ENCODE measurements around the gene USP5. TPM values are rescaled to one million over a fixed set of nuclear protein-coding genes. Genes with fewer than 3 reads are reported as not detected.

The USP5 gene
- total and polyA plus RNA-seq, 2 experiments from 2014 or later: 73.2 to 96.2 TPM

DNA sequence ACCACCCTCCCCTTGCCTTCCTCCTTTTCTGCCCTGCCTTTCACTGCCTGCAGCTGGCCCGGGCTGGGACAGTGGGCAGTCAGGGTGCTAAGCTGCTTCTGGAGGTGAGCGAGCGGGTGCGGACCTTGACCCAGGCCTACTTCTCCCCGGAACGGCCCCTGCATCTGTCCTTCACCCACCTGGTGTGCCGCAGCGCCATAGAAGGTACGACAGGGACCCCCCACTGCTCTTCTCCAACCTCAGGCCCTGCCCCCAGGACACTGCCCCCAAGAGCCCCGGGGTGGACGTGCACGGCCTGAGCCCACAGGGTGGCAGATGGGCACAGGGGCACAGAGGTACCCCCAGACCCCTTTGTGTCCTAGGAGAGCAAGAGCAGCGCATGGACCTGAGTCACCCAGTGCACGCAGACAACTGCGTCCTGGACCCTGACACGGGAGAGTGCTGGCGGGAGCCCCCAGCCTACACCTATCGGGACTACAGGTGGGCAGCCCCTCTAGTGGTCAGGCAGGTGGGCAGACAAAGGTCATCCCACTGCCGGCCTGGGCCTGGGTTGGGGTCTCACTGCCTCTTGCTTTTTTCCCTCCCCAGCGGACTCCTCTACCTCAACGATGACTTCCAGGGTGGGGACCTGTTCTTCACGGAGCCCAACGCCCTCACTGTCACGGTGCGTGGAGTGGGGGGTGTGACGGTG is 14.4 kb upstream of the USP5 start:
- Histone ChIP-seq H3K4me1 (ENCODE audit: insufficient read depth) (no peaks in the 10 kb centered on the region), H3K9me3 (ENCODE audit: low read depth) (no peaks in the 10 kb centered on the region), H3K9ac (no peak overlapping the region), H3K27ac (no peak overlapping the region), H3K9me2 (ENCODE audit: insufficient read depth) (no peaks in the 10 kb centered on the region), H2AFZ (no peak overlapping the region), H3F3A (ENCODE audit: insufficient read depth) (no peaks in the 10 kb centered on the region; the same call in 1 of the 2 replicates), H3K36me3 (ENCODE audit: low read depth) (peaks cover 8% of the 10 kb centered on the region; the same call in 1 of the 2 replicates), H3K4me2 (ENCODE audit: unreplicated experiment) (no peak overlapping the region), H3K4me3 (no peak overlapping the region), H3K27me3 (replicated peaks; ENCODE audit: insufficient read depth) (no peaks in the 10 kb centered on the region), H3K79me2 (ENCODE audit: insufficient read depth) (no peaks in the 10 kb centered on the region), H4K20me1 (ENCODE audit: insufficient read depth) (no peaks in the 10 kb centered on the region)
- TF ChIP-seq EZH2phosphoT487 (IDR thresholded peaks at IDR 0.05; ENCODE audit: insufficient read depth, low read depth): no peak
- no peak for TF ChIP-seq EZH2 (IDR thresholded peaks at IDR 0.05; ENCODE audit: insufficient read depth, poor library complexity, severe bottlenecking)
- in situ Hi-C loops (cut with MboI): no loop called here
- WGBS, 2 experiments (ENCODE audit: low coverage in 1 of 2, low lambda C conversion rate in 2 of 2, missing lambda C conversion rate in 2 of 2): 93 to 94% methylated on average over 22 to 26 of the region's 26 CpGs
- no peak for DNase-seq

DNA sequence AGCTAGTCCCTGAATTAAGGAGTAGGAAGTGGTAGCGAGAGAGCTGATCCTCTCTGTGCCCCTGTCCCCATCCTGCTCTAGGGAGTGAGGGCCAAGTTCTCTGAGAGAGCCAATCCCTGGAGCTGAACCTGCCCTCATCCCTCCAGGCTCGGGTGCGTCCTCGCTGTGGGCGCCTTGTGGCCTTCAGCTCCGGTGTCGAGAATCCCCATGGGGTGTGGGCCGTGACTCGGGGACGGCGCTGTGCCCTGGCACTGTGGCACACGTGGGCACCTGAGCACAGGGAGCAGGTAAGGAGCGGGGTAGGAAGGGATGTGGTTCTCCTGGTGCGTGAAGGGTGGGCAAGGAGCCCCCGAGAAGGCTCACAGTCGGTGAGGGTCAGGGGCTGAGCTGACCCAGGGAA is 13.1 kb upstream of the USP5 start:
- H3K27me3 ChIP-seq (replicated peaks; ENCODE audit: insufficient read depth): no peaks in the 10 kb centered on the region
- H4K20me1 ChIP-seq (ENCODE audit: insufficient read depth): no peaks in the 10 kb centered on the region
- H3K9me2 ChIP-seq (ENCODE audit: insufficient read depth): no peaks in the 10 kb centered on the region
- H3K4me1 ChIP-seq (ENCODE audit: insufficient read depth): no peaks in the 10 kb centered on the region
- H3K36me3 ChIP-seq (ENCODE audit: low read depth): peaks cover 8% of the 10 kb centered on the region; the same call in 1 of the 2 replicates
- no peaks in the 10 kb centered on the region; the same call in 1 of the 2 replicates for H3F3A ChIP-seq (ENCODE audit: insufficient read depth)
- no peaks in the 10 kb centered on the region for H3K9me3 ChIP-seq (ENCODE audit: low read depth)
- H3K4me3 ChIP-seq: no peak overlapping the region
- 98% methylated on average over 14 to 16 of the region's 16 CpGs for WGBS, 2 experiments (ENCODE audit: low coverage in 1 of 2, low lambda C conversion rate in 2 of 2, missing lambda C conversion rate in 2 of 2)
- no peak for DNase-seq
- H3K4me2 ChIP-seq (ENCODE audit: unreplicated experiment): no peak overlapping the region
- no peak overlapping the region for H2AFZ ChIP-seq
- no peak overlapping the region for H3K9ac ChIP-seq
- in situ Hi-C loops (cut with MboI): no loop called here
- no peak for TF ChIP-seq EZH2phosphoT487 (IDR thresholded peaks at IDR 0.05; ENCODE audit: insufficient read depth, low read depth)
- no peak for TF ChIP-seq EZH2 (IDR thresholded peaks at IDR 0.05; ENCODE audit: insufficient read depth, poor library complexity, severe bottlenecking)
- no peak overlapping the region for H3K27ac ChIP-seq
- H3K79me2 ChIP-seq (ENCODE audit: insufficient read depth): no peaks in the 10 kb centered on the region

DNA sequence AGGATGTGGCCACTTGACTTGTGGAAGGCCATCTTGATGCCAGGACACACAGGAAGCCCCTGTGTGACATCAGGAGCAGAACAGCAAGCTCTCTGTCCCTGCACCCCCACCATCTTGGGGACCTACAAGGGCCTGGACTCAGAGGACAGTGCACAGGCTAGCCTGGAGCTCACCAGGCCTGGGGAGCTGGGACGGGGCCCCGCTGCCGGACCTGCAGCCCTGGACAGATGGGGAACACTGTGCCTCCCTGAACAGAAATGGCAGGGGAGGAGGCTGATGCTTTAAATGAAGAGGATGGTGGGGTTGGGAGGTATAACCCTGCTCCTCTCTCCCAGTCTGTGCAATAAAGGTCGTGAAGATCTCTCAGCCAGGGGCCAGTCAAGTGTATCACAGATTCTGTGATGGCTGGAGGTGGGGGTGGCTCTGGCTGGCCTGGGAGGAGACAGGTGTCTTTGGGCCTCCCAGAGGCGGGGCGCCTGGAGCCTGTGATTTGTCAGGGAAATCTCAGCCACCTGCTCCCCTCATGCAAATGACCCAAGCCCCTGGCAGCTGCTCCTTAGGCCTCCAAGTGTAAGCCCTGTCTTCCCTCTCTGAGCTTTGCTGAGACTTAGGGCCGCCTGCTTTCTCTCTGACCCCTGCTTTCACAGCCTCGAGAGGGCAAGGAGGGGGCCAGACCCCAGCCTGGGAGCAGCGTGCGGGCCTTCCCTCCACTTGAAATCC is 12.3 kb upstream of the USP5 start:
- H3K36me3 ChIP-seq (ENCODE audit: low read depth): peaks cover 3% of the 10 kb centered on the region; the same call in 1 of the 2 replicates
- no peak overlapping the region for H3K9ac ChIP-seq
- H3K27ac ChIP-seq: no peak overlapping the region
- no peaks in the 10 kb centered on the region for H3K4me1 ChIP-seq (ENCODE audit: insufficient read depth)
- 77 to 79% methylated on average over 10 of the region's 10 CpGs for WGBS, 2 experiments (ENCODE audit: low coverage in 1 of 2, low lambda C conversion rate in 2 of 2, missing lambda C conversion rate in 2 of 2)
- H3K27me3 ChIP-seq (replicated peaks; ENCODE audit: insufficient read depth): no peaks in the 10 kb centered on the region
- H3K79me2 ChIP-seq (ENCODE audit: insufficient read depth): no peaks in the 10 kb centered on the region
- no peak overlapping the region for H3K4me2 ChIP-seq (ENCODE audit: unreplicated experiment)
- no peaks in the 10 kb centered on the region for H4K20me1 ChIP-seq (ENCODE audit: insufficient read depth)
- no peaks in the 10 kb centered on the region for H3K9me3 ChIP-seq (ENCODE audit: low read depth)
- no peak overlapping the region for H2AFZ ChIP-seq
- TF ChIP-seq EZH2phosphoT487 (IDR thresholded peaks at IDR 0.05; ENCODE audit: insufficient read depth, low read depth) (no peak), EZH2 (IDR thresholded peaks at IDR 0.05; ENCODE audit: insufficient read depth, poor library complexity, severe bottlenecking) (no peak)
- H3K4me3 ChIP-seq: no peak overlapping the region
- DNase-seq: no peak
- no peaks in the 10 kb centered on the region for H3K9me2 ChIP-seq (ENCODE audit: insufficient read depth)
- H3F3A ChIP-seq (ENCODE audit: insufficient read depth): no peaks in the 10 kb centered on the region
- in situ Hi-C loops (cut with MboI): no loop called here

DNA sequence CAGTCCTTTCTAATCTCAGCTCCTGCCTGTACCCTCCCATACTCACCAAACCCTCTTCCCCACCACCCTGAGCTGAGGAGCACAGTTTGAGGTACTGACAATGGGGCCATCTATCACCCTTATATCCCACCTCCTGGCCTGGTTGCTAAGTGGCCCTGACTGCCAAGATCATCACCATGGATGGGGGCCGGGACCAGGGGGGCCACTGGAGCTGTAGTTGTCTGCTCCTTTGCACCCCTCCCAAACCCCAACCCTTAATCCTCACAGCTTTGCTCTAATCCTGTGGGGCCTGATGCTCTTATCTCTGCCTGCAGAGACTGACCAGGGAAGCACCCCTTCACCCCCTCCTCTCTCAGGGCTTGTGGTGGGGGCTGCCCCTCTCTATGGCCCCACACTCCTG is 11.6 kb upstream of the USP5 start:
- Histone ChIP-seq H4K20me1 (ENCODE audit: insufficient read depth) (no peaks in the 10 kb centered on the region), H3K27ac (no peak overlapping the region), H3F3A (ENCODE audit: insufficient read depth) (no peaks in the 10 kb centered on the region), H3K79me2 (ENCODE audit: insufficient read depth) (no peaks in the 10 kb centered on the region), H3K4me3 (no peak overlapping the region), H3K9ac (no peak overlapping the region), H2AFZ (no peak overlapping the region), H3K9me2 (ENCODE audit: insufficient read depth) (no peaks in the 10 kb centered on the region), H3K4me1 (ENCODE audit: insufficient read depth) (no peaks in the 10 kb centered on the region), H3K27me3 (replicated peaks; ENCODE audit: insufficient read depth) (no peaks in the 10 kb centered on the region), H3K4me2 (ENCODE audit: unreplicated experiment) (no peak overlapping the region), H3K36me3 (ENCODE audit: low read depth) (peaks cover 9% of the 10 kb centered on the region; the same call in 1 of the 2 replicates), H3K9me3 (ENCODE audit: low read depth) (no peaks in the 10 kb centered on the region)
- TF ChIP-seq EZH2 (IDR thresholded peaks at IDR 0.05; ENCODE audit: insufficient read depth, poor library complexity, severe bottlenecking) (no peak), EZH2phosphoT487 (IDR thresholded peaks at IDR 0.05; ENCODE audit: insufficient read depth, low read depth) (no peak)
- no peak for DNase-seq
- in situ Hi-C loops (cut with MboI): no loop called here
- WGBS, 2 experiments (ENCODE audit: low coverage in 1 of 2, low lambda C conversion rate in 2 of 2, missing lambda C conversion rate in 2 of 2): 80% methylated on average over 1 of the region's 1 CpG

Data from GM23248 (cell line).